HG02870 (cell line): ENCODE data around the gene SDR42E1.

Experiments used
- ATAC-seq: cut with Tn5 transposase; IDR thresholded peaks from one replicate; pipeline ENCODE4 v1.9.1; 2021; ENCODE audit warnings: mild to moderate bottlenecking, moderate library complexity; ENCODE audit not compliant: unreplicated experiment

The SDR42E1 gene, protein sequence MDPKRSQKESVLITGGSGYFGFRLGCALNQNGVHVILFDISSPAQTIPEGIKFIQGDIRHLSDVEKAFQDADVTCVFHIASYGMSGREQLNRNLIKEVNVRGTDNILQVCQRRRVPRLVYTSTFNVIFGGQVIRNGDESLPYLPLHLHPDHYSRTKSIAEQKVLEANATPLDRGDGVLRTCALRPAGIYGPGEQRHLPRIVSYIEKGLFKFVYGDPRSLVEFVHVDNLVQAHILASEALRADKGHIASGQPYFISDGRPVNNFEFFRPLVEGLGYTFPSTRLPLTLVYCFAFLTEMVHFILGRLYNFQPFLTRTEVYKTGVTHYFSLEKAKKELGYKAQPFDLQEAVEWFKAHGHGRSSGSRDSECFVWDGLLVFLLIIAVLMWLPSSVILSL

DNA sequence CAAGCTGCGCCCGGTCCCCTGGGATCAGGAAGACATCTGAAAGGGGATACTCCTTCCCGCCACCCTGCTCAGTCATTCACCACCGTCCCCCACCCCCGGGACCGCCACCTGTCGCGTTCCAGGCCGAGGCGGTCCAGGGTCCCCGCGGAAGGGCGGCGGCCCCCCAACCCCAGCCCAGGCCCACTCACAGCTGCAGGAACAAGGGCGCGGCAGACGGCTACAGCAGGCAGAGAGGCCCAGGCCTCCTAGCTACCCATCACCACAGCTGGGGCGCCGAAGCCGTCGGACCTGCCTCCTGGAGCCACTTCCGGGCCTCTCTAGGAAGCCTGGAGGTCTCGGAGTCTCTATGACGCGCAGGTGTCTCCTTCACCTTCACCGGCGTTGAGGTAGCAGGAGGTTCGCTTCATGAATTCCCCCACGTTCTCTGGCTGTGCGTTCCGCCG lies at the start of gene SDR42E1:
SDR42E1 (minus strand) TSS at position 272 of the 443 bp plus-strand sequence. CDS start 10,612 bp downstream, outside the sequence.
- ATAC-seq = peak; percentile 93

DNA sequence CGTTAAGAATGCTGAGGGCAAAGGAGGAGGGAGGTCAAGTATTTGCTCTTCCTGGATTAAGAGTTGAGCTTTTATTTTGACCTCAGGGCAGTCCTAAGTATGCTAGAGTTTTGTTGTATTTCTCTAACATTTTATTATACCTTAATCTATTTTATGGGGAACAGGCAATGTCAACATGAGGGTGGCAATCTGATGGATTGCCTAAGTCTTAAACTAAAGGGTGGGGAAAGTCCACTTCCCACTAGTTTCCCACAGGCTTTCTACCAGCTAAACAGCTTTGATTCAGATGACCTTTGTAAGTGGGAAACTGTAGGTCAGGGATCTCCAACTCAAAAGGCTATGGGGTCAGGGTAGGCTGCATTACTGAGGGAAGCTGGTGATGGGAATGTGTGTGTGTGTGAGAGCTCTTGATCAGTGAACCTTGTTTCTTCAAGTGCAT lies 48.7 kb upstream of the SDR42E1 start:
- ATAC-seq = no peak

DNA sequence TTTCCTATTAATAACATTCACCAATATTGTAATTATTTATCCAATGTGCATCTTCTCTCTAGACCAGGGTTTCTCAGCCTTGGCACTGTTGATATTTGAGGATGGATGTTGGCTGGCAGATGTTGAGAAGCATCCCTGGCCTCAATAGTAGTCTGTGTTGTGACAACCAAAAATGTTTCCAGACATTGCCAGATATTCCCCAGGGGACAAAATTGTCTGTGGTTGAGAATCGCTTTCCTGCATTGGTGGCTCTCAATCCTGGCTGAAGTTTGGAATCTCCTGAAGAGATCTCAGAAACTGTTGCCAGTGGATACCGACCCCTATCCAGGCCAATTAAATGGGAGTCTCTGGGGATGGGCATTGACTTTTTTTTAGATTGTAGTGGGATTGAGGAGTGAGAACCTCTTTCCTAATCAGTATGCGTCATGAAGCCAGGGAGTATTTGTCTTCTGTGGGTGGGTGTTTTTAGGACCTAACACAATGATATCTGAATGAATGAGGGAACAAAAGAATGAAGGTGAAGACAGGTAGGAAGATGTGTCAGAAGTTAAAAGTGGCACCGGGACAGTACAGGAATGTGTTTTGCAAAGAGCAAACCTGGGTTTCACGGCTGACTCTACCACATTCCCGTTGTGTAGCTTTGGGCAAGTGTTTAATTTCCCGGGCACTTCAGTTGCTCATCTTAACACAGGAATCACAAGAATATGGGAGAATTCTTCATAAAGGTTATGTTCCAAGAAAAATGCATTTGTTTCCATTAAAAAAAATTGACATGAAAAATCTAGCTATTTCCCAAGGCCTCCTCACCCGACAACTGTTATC lies 48.1 kb upstream of the SDR42E1 start:
- no peak for ATAC-seq

DNA sequence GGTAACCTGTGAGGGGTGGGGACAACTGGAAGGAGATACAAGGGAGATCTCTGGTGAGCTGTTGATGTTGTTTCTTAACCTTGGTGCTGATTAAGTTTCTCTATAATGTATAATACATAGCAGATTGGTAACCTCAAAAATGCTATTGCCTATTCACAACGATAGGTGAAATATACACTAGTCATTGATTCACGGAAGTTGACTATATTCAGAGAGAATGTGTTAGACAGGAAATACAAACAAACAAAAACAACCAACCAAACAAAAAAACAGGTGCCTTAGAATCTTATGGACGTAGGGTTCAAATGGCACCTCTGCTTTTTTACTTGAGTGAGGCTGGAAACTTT lies 45.3 kb upstream of the SDR42E1 start:
- no peak for ATAC-seq

DNA sequence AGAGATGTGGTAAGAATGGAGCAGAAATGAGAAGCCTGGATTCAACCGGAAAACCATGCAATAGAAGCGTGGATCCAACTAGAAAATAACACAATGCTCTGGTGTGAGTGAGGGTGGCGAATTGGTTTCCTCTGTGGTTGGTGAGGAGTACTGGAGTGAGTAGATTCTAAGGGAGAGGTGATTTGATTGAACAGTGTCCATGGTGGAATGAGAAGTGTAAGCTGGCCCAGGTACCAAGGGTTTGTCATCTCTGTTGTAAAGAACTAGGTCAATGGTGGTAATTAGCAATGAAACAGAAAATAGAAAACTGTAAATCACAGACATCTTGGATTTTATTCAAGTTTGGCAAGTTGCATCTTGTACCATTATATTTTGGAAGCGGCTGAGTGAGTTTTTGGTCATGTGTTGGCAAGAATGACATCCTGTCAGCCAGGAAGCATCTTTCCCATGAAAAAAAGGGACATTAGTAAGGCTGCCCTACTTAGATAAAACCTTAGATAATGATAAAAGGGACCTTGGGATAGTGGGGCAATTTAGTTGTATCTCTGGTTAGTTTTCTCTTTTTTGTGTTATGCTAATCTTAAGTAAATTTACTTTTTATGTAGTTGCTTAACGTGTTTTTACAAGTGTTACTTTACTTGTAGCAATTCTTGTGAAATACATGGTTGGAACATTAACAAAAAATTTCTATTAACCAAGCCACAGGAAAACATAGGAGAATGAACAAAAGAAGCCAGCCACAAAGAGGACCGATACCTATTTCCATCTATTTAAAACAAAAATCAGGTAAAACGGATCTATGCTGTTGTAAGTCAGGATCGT lies 44.7 kb upstream of the SDR42E1 start:
- ATAC-seq = no peak

DNA sequence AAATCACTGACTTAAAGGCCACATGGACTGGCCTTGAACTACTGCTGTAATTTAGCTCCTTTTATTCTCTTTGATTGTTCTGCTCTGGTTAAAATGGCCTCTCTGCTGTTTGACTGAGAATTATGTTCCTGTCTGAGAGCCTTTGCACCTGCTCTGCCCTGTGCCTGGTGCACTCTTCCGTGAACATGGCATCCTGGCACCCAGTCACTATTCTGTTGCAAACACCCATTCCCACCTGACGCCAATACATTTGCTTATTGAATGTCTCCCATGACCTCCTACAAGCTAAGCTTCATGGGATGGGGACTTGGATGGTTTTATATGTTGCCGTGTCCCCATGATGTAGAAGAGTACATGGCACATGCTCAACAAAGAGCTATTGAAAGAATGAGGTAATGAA lies 43.8 kb upstream of the SDR42E1 start:
- ATAC-seq = no peak

DNA sequence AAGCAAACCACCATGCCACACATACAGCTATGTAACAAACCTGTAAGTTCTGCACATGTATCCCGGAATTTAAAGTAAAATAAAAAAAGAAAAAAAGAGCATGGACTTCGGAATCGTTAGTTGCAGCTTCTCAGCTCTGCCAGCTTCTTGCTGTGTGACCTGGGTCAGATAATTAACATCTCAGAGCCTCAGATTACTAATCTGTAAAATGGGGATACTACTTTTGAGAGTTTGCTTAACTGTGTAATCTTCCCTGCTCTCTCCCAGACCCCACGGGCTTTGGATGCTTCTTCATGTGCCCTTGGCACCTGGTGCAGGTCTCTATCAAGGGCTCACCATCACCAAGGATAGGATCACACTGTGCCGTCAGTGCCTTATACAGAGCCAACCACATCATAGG lies 40.4 kb upstream of the SDR42E1 start:
- no peak for ATAC-seq

DNA sequence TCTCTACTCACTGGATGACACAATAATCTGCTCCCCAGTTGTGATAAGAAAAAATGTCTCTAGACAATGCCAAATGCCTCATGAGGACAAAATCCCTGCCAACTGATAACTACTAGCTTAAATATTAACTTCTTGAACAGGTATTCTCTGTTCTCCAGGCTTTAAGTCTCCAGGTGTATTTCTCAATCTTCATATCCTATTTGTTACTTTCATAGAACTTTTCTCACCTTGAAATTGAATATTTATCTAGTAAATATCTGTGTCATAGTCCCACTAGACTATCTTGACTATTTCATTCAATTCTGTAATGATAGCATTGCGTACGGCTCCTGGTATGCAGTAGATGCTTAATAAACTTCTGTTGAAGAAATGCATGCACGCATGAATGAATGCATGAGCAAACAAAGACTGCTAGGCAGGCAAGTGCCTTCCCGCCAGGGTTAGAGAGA lies 39.7 kb upstream of the SDR42E1 start:
- ATAC-seq = no peak

DNA sequence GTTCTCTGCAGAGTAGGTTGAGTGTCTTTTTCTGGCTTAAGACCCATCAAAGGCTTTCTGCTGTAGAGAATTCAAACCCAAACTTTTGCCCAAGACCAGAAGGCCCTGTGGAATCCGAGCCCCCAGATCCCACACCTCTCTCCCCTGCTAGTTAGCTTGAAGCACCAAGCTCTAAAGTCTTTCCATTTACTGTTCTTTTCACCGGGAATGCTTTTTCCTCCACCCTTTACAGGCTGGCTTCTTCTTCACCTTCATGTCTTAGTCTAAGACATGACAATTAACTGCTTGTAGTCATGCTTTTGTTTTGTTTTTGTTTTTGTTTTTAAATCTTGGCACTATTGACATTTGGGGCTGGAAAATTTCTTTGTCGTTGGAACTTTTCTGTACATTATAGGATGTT lies 39.2 kb upstream of the SDR42E1 start:
- no peak for ATAC-seq

DNA sequence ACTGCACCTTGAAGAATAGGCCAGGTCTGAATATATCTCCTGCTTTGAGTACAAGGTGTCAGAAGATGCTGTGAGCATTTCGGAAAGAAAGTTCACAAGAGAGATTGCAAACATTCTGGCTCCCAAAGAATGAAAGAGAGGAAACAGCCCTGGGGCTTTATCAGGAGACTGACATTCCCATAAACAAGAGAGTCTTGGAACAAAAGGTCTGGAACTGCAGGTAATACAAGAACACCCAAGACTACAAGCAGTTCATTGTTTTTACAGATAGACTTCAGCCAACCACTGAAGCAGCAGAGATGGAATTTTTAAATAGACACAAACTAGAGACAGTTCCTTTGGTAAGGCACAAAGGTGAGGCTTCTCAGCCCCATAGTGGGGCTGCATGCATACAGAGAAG lies 38.2 kb upstream of the SDR42E1 start:
- ATAC-seq = no peak

DNA sequence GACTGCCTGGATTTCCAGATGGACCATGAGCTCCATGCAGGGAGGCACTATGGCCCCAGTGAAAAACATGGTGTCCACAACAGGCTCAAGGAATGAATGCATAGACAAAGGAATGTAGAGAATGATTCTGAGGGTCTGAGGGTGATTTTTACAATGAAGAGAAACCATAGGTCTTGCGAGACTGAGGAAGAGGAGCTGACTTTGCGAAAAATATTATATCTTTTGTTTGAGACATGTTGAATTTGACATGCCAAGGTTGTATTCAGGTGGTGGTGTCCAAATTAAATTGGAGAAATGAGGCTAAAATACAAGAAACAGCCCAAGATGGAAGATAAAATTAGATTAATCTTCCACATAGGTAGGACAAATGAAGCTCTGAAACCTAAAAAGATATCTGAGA lies 36.5 kb upstream of the SDR42E1 start:
- ATAC-seq = no peak

DNA sequence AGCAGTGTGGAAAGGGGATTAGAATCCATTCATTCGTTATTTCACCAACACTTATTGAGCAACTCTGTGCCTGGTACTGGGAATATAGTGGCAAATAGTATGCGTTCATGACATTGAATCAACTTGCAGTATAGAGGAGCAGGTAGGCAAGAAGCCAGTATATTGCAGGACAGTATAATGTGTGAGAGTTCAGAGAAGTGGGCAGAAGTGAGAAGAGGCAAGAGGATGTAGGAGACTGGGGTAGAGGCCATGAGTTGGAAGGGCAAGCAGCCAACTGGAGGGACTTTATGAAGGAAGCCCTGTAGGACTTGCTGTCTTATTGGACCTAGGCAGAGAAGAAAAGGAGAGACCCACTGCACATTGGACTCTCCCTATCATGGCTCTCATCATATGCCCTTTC lies 36.1 kb upstream of the SDR42E1 start:
- ATAC-seq = no peak

DNA sequence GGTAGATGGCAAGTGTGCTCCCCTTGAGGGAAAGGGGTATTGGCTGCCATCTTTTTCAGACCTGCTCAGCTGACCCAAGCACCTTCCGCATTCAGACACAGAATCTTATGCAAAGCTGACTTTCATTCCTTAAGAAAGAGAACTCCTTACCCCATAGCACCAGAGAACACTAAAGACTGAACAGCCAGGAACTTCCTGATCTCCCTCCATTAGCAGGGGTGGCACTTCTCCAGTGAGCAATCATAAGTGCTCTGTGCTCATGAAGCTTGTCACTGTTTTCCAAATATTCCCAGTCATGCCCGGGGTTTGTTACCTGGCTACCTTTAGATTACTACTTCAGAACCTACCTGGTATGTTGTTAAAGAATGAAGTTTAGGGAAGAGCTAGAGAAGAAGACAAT lies 35.7 kb upstream of the SDR42E1 start:
- no peak for ATAC-seq

DNA sequence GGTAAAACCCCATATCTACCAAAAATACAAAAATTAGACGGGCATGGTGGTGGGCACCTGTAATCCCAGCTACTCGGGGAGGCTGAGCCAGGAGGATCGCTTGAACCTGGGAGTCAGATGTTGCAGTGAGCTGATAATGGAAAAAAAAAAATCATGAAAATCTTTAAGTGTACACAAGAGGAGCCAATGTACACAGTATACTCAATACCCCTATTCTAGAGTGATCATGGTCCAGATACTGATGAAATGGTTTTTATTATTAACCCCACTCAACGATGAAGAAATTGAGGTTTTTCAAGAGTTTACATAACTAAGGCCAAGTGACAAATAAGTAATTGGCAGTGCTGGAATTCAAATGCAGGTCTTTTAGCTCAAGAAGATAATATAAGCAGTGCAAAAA lies 35.3 kb upstream of the SDR42E1 start:
- ATAC-seq = no peak

DNA sequence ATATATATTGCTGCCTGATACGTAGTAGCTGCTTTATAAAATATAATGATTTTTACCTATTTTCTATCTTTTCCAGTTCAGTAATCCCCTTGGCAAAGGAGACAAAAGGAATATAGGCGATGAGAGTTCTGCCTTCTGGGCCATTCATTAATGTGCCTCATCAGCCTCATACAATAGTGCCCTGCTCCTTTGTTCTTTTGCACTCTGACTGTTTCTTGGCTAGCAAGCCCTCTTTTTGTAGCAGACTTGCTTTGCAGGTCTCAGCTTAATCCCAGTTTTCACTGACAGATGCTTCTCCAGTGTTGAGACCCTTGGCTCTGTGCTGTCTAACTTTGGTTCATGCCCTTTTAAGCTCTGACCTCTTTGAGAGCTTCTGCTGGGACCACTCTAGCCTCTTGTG lies 34.2 kb upstream of the SDR42E1 start:
- no peak for ATAC-seq

DNA sequence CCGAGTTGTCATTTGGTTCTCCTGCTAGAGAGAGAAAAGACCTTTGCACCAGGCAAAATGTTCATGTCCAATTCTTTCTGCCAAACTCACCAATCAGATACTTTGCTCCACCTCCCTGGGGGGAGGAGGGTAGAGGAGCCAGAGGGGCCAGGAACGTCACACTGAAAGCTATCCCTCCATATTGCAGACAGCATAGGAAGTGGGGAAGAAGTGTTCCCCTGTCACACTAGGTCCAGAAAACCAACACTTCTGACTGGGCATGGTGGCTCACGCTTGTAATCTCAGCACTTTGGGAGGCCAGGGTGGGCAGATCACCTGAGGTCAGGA lies 33.3 kb upstream of the SDR42E1 start:
- no peak for ATAC-seq

DNA sequence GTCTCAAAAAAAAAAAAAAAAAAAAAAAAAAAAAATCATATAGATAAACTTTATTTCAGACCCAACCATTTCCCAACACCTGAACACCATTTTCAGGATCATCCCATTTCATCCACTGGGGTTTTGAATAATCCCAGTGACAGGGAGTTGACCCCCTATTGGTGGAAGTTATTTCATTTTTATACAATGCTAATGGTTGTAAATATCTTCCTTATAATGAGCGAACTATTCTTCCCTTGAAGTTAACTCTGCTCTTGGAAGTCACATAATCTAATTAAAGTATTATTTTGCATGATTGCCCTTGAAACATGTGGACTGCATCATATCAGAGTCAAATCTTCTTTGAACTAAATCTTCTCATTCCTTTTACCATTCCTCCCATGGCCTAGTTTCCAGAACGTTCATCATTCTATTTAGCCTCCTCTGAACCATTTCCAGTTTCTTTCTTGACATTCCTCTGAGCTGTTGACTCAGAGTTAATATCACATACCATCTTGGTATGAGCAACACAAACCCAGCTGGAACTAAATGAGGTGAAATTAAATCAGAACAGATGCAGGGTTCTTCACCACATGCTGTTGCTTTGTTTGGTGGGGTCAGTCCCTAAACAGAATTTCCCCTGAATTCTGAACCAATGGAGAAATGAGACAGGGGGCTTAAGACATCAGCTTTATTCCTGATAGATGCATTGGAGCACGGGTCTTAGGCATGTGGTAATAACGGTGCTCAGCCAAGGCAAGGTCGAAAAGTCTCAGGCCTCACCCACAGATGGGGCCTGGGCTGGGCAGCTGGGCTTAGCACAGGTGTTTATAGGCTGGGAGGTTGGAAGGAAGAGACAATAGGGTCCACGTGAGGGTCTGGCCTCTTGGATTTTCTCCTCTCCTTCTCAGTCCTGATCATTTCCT lies 32.7 kb upstream of the SDR42E1 start:
- no peak for ATAC-seq

DNA sequence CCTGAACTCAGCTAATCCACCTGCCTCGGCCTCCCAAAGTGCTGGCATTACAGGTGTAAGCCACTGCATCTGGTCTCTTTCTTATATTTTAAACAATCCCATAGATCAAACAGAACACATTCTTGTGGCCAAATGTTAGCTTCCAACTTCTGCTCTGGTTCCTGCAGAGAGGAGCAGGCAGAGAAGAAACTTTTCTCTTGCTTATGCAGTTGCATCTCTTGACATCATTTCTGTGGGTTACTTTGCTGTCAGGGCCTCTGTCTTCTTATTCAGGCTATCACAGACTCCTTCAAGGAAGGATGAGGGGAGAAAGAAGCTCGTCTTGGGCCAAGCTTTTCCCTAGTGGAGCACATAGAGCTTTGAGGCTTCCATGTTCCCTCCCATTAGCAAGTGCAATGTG lies 31.6 kb upstream of the SDR42E1 start:
- no peak for ATAC-seq

DNA sequence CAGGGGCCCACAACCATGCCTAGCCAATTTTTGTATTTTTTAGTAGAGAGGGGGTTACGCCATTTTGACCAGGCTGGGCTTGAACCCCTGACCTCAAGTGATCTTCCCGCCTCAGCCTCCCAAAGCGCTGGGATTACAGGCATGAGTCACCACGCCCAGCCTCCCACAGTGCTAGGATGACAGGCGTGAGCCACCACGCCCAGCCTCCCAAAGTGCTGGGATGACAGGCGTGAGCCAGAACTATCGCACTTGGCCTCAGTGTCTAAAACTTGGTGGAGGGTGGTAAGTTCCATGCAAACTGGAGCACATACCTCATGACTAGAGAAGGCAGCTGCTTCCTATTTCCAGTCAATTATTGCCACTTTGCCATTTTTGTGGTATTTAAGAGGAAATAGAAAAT lies 30.9 kb upstream of the SDR42E1 start:
- ATAC-seq = no peak

DNA sequence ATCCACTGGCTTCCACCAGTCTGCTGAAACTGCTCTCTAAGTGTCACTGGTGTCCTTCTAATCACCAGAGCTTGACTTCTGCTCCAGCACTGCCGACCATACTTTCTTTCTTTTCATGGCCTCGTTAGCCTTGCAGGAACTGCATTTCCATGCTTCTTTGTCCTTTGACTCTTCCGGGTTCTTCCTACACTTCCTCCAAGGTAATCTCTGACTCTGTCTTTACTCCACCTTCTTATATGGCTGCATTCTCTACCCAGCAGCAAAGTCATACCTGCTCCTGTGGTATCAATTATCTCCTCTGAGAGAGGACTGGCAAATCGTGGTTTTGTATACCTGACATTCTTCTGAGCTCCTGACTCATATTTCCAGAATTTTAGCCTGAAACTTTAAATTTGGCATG lies 30.3 kb upstream of the SDR42E1 start:
- ATAC-seq = no peak
